WERI-Rb-1 (cell line): Measurements from ENCODE around the gene SUN1.

Experiments
- DNase-seq: peaks from one replicate; pipeline ENCODE4 v3.0.0-alpha.2; 2020
- H3K27ac ChIP-seq: fragments of 250-450 bp; sonication (Bioruptor Pico); 2 replicates; pipeline ENCODE4 v1.5.1; 2020; ENCODE audit warnings: mild to moderate bottlenecking, moderate library complexity
- H3K27me3 ChIP-seq: fragments of 250-450 bp; sonication (Bioruptor Pico); 2 replicates; pipeline ENCODE4 v1.5.1; 2021; ENCODE audit warnings: mild to moderate bottlenecking, low read depth, moderate library complexity; ENCODE audit not compliant: insufficient read depth, severe bottlenecking
- H3K36me3 ChIP-seq: fragments of 250-450 bp; sonication (Bioruptor Pico); 2 replicates; pipeline ENCODE4 v1.5.1; 2020; ENCODE audit warnings: mild to moderate bottlenecking, moderate library complexity
- H3K4me3 ChIP-seq: 2 replicates; pipeline ENCODE4 v1.5.1; 2011; ENCODE audit warnings: low read depth, mild to moderate bottlenecking, control low read depth, low read length
- H3K9me3 ChIP-seq: fragments of 250-450 bp; sonication (Bioruptor Pico); 2 replicates; pipeline ENCODE4 v1.5.1; 2021; ENCODE audit warnings: mild to moderate bottlenecking, moderate library complexity; ENCODE audit not compliant: severe bottlenecking
- CTCF ChIP-seq: IDR thresholded peaks from 2 replicates; pipeline ENCODE4 v1.5.1; 2011; ENCODE audit warnings: low read depth, mild to moderate bottlenecking, control low read depth, inconsistent platforms, low read length

SUN1 gene

GRCh38 chr7:836429-836828, 4.2 kb downstream of the SUN1 start:
- peak; percentile 57 for DNase-seq
- peak; percentile 79 for TF ChIP-seq CTCF
- no peaks in the 10 kb centered on the region for H3K9me3 ChIP-seq
- H3K27me3 ChIP-seq: no peaks in the 10 kb centered on the region
- no peak overlapping the region for H3K4me3 ChIP-seq
- H3K36me3 ChIP-seq: peaks cover 55% of the 10 kb centered on the region
- peak overlapping the region; percentile 94 for H3K27ac ChIP-seq

DNA sequence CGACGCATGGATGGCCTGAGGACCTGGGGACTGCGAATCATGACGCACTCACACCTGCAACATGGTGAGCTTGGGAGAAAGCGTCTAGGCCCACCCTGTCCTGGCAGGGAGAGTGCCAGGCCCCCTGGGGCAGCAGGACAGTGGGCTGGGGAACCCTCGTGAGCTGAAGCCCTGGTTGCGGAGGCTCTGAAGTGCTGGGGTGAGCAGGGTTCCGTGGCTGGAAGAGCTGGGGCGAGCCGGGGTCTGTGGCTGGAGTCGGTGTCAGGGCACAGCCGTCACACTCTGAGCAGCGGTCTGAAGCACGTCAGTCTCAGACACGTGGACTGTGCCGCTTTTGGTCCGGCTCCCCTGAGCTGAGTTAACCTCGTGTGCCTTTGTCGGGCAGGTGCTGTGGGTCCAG, 4.7 kb downstream of the SUN1 start:
- no peaks in the 10 kb centered on the region for H3K27me3 ChIP-seq
- no peaks in the 10 kb centered on the region for H3K9me3 ChIP-seq
- H3K36me3 ChIP-seq: peaks cover 60% of the 10 kb centered on the region
- H3K27ac ChIP-seq: peak overlapping the region; percentile 94
- TF ChIP-seq CTCF: no peak
- no peak overlapping the region for H3K4me3 ChIP-seq
- no peak for DNase-seq

DNA sequence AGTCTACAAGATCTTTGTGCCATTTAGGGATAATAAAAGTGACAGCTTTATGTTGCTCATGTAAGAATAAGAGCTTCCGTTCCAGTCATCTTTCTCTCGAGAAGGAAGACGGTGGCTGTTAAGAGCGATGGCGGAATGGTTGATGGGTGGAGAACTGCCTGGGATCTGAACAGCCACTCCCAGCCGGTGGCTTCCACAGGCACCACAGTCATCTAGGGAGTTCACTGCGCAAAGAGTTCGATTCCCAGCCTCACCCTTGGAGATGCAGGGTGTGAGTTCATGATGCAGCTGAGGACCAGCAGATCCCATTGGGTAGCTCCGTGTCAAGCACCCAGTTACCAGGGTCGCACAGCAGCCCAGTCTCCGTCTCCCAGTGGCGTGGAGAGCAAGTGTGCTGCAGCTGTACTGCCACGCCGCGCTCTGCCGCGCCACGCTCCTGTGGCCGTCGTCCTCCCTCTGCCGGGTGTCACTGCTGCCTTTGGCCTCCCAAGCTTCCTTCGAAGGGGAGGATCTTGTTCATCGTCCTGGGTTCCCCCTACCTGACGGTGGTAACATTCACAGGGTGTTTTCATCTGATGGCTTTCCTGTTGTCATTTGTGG, 7.8 kb downstream of the SUN1 start:
- Histone ChIP-seq H3K36me3 (peaks cover 71% of the 10 kb centered on the region), H3K4me3 (no peak overlapping the region), H3K27me3 (no peaks in the 10 kb centered on the region), H3K27ac (no peak overlapping the region), H3K9me3 (no peaks in the 10 kb centered on the region)
- TF ChIP-seq CTCF: no peak
- no peak for DNase-seq

- Histone ChIP-seq H3K27me3 (no peaks in the 10 kb centered on the region), H3K4me3 (no peak overlapping the region), H3K27ac (no peak overlapping the region), H3K9me3 (no peaks in the 10 kb centered on the region), H3K36me3 (peaks cover 79% of the 10 kb centered on the region)
- TF ChIP-seq CTCF: no peak
- DNase-seq: no peak
These were observed 9.7 kb downstream of the SUN1 start for GRCh38 chr7:841943-842342.

- Histone ChIP-seq H3K4me3 (no peak overlapping the region), H3K9me3 (no peaks in the 10 kb centered on the region), H3K27me3 (no peaks in the 10 kb centered on the region), H3K36me3 (peaks cover 75% of the 10 kb centered on the region), H3K27ac (no peak overlapping the region)
- DNase-seq: no peak
- TF ChIP-seq CTCF: no peak
These were observed 10.3 kb downstream of the SUN1 start for GRCh38 chr7:842431-843031.

- H3K4me3 ChIP-seq: no peak overlapping the region
- H3K36me3 ChIP-seq: peaks cover 72% of the 10 kb centered on the region
- H3K27ac ChIP-seq: no peak overlapping the region
- no peak for TF ChIP-seq CTCF
- no peak for DNase-seq
- no peaks in the 10 kb centered on the region for H3K27me3 ChIP-seq
- H3K9me3 ChIP-seq: no peaks in the 10 kb centered on the region
These were observed 11.0 kb downstream of the SUN1 start for GRCh38 chr7:843230-843629.
